WTC11 (cell line): ENCODE measurements around the gene ELOVL7. TPM values are rescaled to one million over a fixed set of nuclear protein-coding genes. Genes with fewer than 3 reads are reported as not detected.

Experiments used
- ATAC-seq: fragments of 200-7000 bp; cut with Tn5 transposase; 2 replicates; pipeline ENCODE4 v1.10.0; 2021; ENCODE audit warnings: mild to moderate bottlenecking, moderate library complexity
- CTCF ChIA-PET: fragments of 300-600 bp; sonication (Branson Sonifier 250); formaldehyde crosslinking; loops from one replicate; lab custom pipeline; 2021; ENCODE audit warnings: antibody characterized with exemption; lab: Charles Lee
- POLR2A ChIA-PET: fragments of 350-600 bp; sonication (Branson Sonifier 250); formaldehyde crosslinking; loops from one replicate; lab custom pipeline; 2021; ENCODE audit warnings: antibody characterized with exemption; lab: Charles Lee
- DNase-seq: peaks from one replicate; pipeline ENCODE4 v3.0.0; 2021; ENCODE audit warnings: low spot score
- H3K27ac Mint-ChIP-seq: 2 replicates; pipeline ENCODE4 v1.8.0; 2021; ENCODE audit warnings: mixed read lengths
- H3K27me3 Mint-ChIP-seq: 2 replicates; pipeline ENCODE4 v1.8.0; 2021; ENCODE audit warnings: low read depth, mild to moderate bottlenecking, moderate library complexity, mixed read lengths
- H3K36me3 Mint-ChIP-seq: 2 replicates; pipeline ENCODE4 v1.8.0; 2021; ENCODE audit warnings: mixed read lengths
- H3K4me1 Mint-ChIP-seq: 2 replicates; pipeline ENCODE4 v1.8.0; 2022; ENCODE audit warnings: mixed read lengths
- H3K4me3 Mint-ChIP-seq: 2 replicates; pipeline ENCODE4 v1.8.0; 2021; ENCODE audit warnings: mild to moderate bottlenecking, moderate library complexity, mixed read lengths
- H3K9me3 Mint-ChIP-seq: 2 replicates; pipeline ENCODE4 v1.8.0; 2021; ENCODE audit warnings: mixed read lengths
- AFF4 ChIP-seq: sonication (generic); formaldehyde crosslinking; IDR thresholded peaks from 2 replicates; pipeline ENCODE4 v1.8.1; 2023; ENCODE audit warnings: mild to moderate bottlenecking, missing genetic modification reagents, borderline replicate concordance
- CREB1 ChIP-seq: sonication (generic); formaldehyde crosslinking; IDR thresholded peaks from 2 replicates; pipeline ENCODE4 v1.8.0; 2023; ENCODE audit warnings: mild to moderate bottlenecking, missing genetic modification reagents
- E2F4 ChIP-seq: sonication (generic); formaldehyde crosslinking; IDR thresholded peaks from 2 replicates; pipeline ENCODE4 v1.8.1; 2022; ENCODE audit warnings: low read depth, mild to moderate bottlenecking, moderate library complexity, missing genetic modification reagents, borderline replicate concordance
- EMX1 ChIP-seq: fragments of 250-450 bp; sonication (Bioruptor Pico); IDR thresholded peaks from 2 replicates; pipeline ENCODE4 v1.8.0; 2021; ENCODE audit warnings: mild to moderate bottlenecking
- ESRRA ChIP-seq: sonication (generic); formaldehyde crosslinking; IDR thresholded peaks from 2 replicates; pipeline ENCODE4 v1.8.1; 2022; ENCODE audit warnings: mild to moderate bottlenecking, missing genetic modification reagents, borderline replicate concordance
- GRHL2 ChIP-seq: fragments of 250-450 bp; sonication (Bioruptor Pico); IDR thresholded peaks from 2 replicates; pipeline ENCODE4 v1.8.0; 2022; ENCODE audit warnings: mild to moderate bottlenecking, moderate library complexity; ENCODE audit not compliant: insufficient replicate concordance, severe bottlenecking
- GTF2I ChIP-seq: fragments of 250-450 bp; sonication (Bioruptor Pico); conservative IDR thresholded peaks from 2 replicates; pipeline ENCODE4 v1.4.0; 2021; ENCODE audit warnings: mild to moderate bottlenecking
- HMGA2 ChIP-seq: fragments of 250-450 bp; sonication (Bioruptor Pico); IDR thresholded peaks from 2 replicates; pipeline ENCODE4 v1.4.0; 2021; ENCODE audit warnings: mild to moderate bottlenecking, moderate library complexity
- MAX ChIP-seq: sonication (generic); formaldehyde crosslinking; IDR thresholded peaks from 2 replicates; pipeline ENCODE4 v1.8.0; 2022; ENCODE audit warnings: mild to moderate bottlenecking, missing genetic modification reagents
- NFYB ChIP-seq: sonication (generic); formaldehyde crosslinking; conservative IDR thresholded peaks from 2 replicates; pipeline ENCODE4 v1.8.0; 2022; ENCODE audit warnings: low read depth, missing genetic modification reagents
- NR3C1 ChIP-seq: sonication (generic); formaldehyde crosslinking; conservative IDR thresholded peaks from 2 replicates; pipeline ENCODE4 v1.8.1; 2023; ENCODE audit warnings: low read depth, mild to moderate bottlenecking, missing genetic modification reagents
- SP1 ChIP-seq: sonication (generic); formaldehyde crosslinking; conservative IDR thresholded peaks from 2 replicates; pipeline ENCODE4 v1.8.1; 2022; ENCODE audit warnings: missing genetic modification reagents
- USF1 ChIP-seq: sonication (generic); formaldehyde crosslinking; IDR thresholded peaks from 2 replicates; pipeline ENCODE4 v1.8.0; 2022; ENCODE audit warnings: mild to moderate bottlenecking, missing genetic modification reagents
- ZNF219 ChIP-seq: sonication (generic); formaldehyde crosslinking; IDR thresholded peaks from 2 replicates; pipeline ENCODE4 v1.8.0; 2023; ENCODE audit warnings: missing genetic modification reagents, mild to moderate bottlenecking, borderline replicate concordance
- ZNF423 ChIP-seq: fragments of 250-450 bp; sonication (Bioruptor Pico); IDR thresholded peaks from 2 replicates; pipeline ENCODE4 v2.1.2; 2022; ENCODE audit warnings: mild to moderate bottlenecking, moderate library complexity
- ZNF671 ChIP-seq: fragments of 250-450 bp; sonication (Bioruptor Pico); IDR thresholded peaks from 2 replicates; pipeline ENCODE4 v1.8.0; 2021; ENCODE audit warnings: mild to moderate bottlenecking
- ZSCAN18 ChIP-seq: fragments of 250-450 bp; sonication (Bioruptor Pico); IDR thresholded peaks from 2 replicates; pipeline ENCODE4 v2.1.2; 2022; ENCODE audit warnings: mild to moderate bottlenecking, moderate library complexity
- total RNA-seq: library from RNA; stranded (reverse); gene quantifications from 3 replicates; pipeline ENCODE4 v1.2.3, GENCODE V29; 2021

Gene ELOVL7
- total RNA-seq, 1 experiment from 2014 or later: 7.1 TPM

- Mint-ChIP-seq H3K4me3 (no peak overlapping the region), H3K27ac (no peak overlapping the region), H3K27me3 (peaks cover 12% of the 10 kb centered on the region)
- no peak for ATAC-seq
- POLR2A ChIA-PET: interaction anchor here (0.7 kb wide), 1 partner anchor 25 kb away, joined by 3 read pairs; no protein-coding TSS in a partner anchor
- CTCF ChIA-PET: no interaction called here
- TF ChIP-seq ZNF671 (CRISPR knock-in tag) (no peak), E2F4 (CRISPR knock-in tag) (no peak), ZSCAN18 (CRISPR knock-in tag) (no peak), NFYB (CRISPR knock-in tag) (no peak), CREB1 (CRISPR knock-in tag) (no peak), USF1 (CRISPR knock-in tag) (no peak), EMX1 (CRISPR knock-in tag) (no peak), ESRRA (no peak), HMGA2 (CRISPR knock-in tag) (no peak), GTF2I (CRISPR knock-in tag) (no peak), ZNF423 (CRISPR knock-in tag) (no peak), MAX (CRISPR knock-in tag) (no peak), SP1 (CRISPR knock-in tag) (no peak), NR3C1 (CRISPR knock-in tag) (no peak), ZNF219 (no peak)
- TF ChIP-seq, all 79 proteins: peak for 0
- Mint-ChIP-seq H3K36me3 (peaks cover 6% of the 10 kb centered on the region; the same call in 1 of the 2 replicates), H3K9me3 (peaks cover 18% of the 10 kb centered on the region), H3K4me1 (peaks cover 17% of the 10 kb centered on the region)
- no peak for DNase-seq
Measured at GRCh38 chr5:60740322-60740721, 103.7 kb downstream of the ELOVL7 start.

GRCh38 chr5:60738933-60739332 lies 105.1 kb downstream of the ELOVL7 start:
- DNase-seq (no peak), ATAC-seq (no peak)
- peaks cover 6% of the 10 kb centered on the region; the same call in 1 of the 2 replicates for H3K36me3 Mint-ChIP-seq
- H3K27ac Mint-ChIP-seq: no peak overlapping the region
- H3K9me3 Mint-ChIP-seq: peaks cover 12% of the 10 kb centered on the region
- H3K4me3 Mint-ChIP-seq: no peak overlapping the region
- TF ChIP-seq GRHL2 (CRISPR knock-in tag) (no peak), AFF4 (CRISPR knock-in tag) (no peak)
- H3K27me3 Mint-ChIP-seq: peaks cover 18% of the 10 kb centered on the region
- POLR2A ChIA-PET: no interaction called here
- CTCF ChIA-PET: no interaction called here
- H3K4me1 Mint-ChIP-seq: peaks cover 17% of the 10 kb centered on the region
